ENCODE measurements around the gene DCLK1. TPM values are rescaled to one million over a fixed set of nuclear protein-coding genes. Genes with fewer than 3 reads are reported as not detected.

DCLK1 gene
- total RNA-seq, 2 experiments from 2014 or later: not detected

DNA sequence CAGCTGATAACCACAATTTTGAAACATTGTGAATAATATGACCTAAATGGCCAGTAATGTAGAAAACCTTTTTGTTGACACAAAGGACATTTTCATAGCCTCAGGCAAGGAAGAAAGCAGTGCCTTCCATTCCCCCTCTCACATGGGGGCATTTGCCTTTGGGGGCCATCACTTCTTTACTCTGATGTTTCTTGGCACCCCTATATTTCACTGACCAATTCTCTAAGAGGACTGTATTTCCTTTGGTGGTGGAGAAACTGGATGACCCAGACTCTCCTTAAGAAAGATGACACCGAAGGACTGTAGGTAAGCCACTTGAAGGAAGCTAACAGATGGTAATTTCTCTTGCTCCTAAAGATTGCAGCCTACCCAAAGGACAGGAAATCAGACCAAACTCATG is 254.6 kb downstream of the DCLK1 start:
- H3K4me1 Mint-ChIP-seq (ENCODE audit: low read depth): no peaks in the 10 kb centered on the region
- CTCF ChIA-PET: no interaction called here

DNA sequence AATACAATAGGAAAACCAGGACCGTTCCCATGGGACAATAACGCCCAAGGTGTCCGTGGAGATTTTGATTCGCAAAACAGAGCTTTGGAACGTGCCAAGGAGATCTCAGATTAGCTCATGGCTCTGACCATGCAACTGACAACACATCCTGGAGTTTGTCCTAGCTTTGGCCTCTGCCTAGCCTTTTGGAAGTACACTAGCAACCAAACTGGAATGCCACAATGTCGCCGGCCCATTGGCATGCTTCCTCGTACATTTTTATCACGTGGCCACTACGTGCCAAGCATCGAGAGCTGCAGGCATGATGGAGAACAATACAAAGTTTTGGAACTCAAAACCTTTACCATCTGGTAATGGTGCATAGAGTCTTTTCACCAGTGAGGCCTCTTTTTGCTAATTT is 256.5 kb downstream of the DCLK1 start:
- Mint-ChIP-seq H3K27me3 (no peaks in the 10 kb centered on the region), H3K4me3 (no peak overlapping the region), H3K36me3 (ENCODE audit: low read depth) (no peaks in the 10 kb centered on the region), H3K9me3 (no peaks in the 10 kb centered on the region), H3K27ac (no peak overlapping the region), H3K4me1 (ENCODE audit: low read depth) (no peaks in the 10 kb centered on the region)
- intact Hi-C loops (cut with micrococcal nuclease): no loop called here
- ChIA-PET CTCF (no interaction called here), POLR2A (interaction anchor here (0.7 kb wide), 1 partner anchor 64 kb away, joined by 3 read pairs; no protein-coding TSS in a partner anchor)
- TF ChIP-seq, protein P1, sequence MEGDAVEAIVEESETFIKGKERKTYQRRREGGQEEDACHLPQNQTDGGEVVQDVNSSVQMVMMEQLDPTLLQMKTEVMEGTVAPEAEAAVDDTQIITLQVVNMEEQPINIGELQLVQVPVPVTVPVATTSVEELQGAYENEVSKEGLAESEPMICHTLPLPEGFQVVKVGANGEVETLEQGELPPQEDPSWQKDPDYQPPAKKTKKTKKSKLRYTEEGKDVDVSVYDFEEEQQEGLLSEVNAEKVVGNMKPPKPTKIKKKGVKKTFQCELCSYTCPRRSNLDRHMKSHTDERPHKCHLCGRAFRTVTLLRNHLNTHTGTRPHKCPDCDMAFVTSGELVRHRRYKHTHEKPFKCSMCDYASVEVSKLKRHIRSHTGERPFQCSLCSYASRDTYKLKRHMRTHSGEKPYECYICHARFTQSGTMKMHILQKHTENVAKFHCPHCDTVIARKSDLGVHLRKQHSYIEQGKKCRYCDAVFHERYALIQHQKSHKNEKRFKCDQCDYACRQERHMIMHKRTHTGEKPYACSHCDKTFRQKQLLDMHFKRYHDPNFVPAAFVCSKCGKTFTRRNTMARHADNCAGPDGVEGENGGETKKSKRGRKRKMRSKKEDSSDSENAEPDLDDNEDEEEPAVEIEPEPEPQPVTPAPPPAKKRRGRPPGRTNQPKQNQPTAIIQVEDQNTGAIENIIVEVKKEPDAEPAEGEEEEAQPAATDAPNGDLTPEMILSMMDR (IDR thresholded peaks at IDR 0.05): no peak
- ATAC-seq: no peak
- no peak for DNase-seq

More for the DNA sequence above, 254.6 kb downstream of the DCLK1 start:
- Mint-ChIP-seq H3K27me3 (no peaks in the 10 kb centered on the region), H3K27ac (no peak overlapping the region), H3K36me3 (ENCODE audit: low read depth) (no peaks in the 10 kb centered on the region), H3K4me3 (no peak overlapping the region), H3K9me3 (no peaks in the 10 kb centered on the region)
- intact Hi-C loops (cut with micrococcal nuclease): no loop called here
- TF ChIP-seq, protein P1 (IDR thresholded peaks at IDR 0.05): no peak
- no peak for ATAC-seq
- DNase-seq: no peak
- POLR2A ChIA-PET: no interaction called here

DNA sequence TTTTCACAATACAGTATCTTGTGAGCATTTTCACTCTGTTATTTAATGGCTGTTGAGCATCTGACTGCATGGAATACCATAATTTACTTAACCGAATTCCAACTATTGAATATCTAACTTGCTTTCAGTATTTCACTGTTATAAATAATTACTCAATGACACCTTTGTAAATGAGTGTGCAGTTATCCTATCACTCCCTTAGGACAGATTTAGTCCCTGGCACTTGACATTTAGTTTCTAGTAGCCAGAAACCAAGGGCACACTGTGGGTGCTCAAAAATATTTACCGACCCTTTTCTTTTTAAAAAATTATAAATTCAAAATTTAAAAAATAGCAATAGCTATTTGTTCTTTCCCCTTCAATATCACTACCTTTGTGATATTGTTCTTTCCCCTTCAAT is 258.8 kb downstream of the DCLK1 start:
- H3K4me1 Mint-ChIP-seq (ENCODE audit: low read depth): no peaks in the 10 kb centered on the region
- no peaks in the 10 kb centered on the region for H3K27me3 Mint-ChIP-seq
- ATAC-seq: no peak
- no peaks in the 10 kb centered on the region for H3K36me3 Mint-ChIP-seq (ENCODE audit: low read depth)
- no peak overlapping the region for H3K27ac Mint-ChIP-seq
- DNase-seq: no peak
- no peaks in the 10 kb centered on the region for H3K9me3 Mint-ChIP-seq
- ChIA-PET POLR2A (no interaction called here), CTCF (no interaction called here)
- TF ChIP-seq, protein P1 (IDR thresholded peaks at IDR 0.05): no peak
- intact Hi-C loops (cut with micrococcal nuclease): no loop called here
- H3K4me3 Mint-ChIP-seq: no peak overlapping the region

DNA sequence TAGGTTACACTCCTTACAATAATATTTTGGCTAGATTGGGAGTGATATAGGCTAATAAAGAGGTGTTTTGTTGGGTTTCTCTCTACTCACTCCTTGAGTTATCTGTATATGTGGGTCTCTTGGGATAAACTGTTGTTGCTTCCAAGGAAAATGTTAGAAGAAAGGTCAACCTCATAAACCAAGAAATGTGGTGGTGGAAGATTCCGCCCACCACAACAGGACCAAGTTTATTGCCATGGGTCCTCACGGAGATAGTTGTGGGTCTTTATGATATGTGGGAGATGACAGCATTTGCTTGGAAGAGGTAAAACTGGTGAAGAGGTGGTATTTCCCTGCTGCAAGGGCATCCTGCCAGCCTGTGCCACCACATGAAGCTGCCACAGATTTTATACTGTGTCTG is 259.6 kb downstream of the DCLK1 start:
- no peak overlapping the region for H3K27ac Mint-ChIP-seq
- no peak overlapping the region for H3K4me3 Mint-ChIP-seq
- DNase-seq: no peak
- no peaks in the 10 kb centered on the region for H3K4me1 Mint-ChIP-seq (ENCODE audit: low read depth)
- ChIA-PET POLR2A (no interaction called here), CTCF (no interaction called here)
- intact Hi-C loops (cut with micrococcal nuclease): no loop called here
- H3K36me3 Mint-ChIP-seq (ENCODE audit: low read depth): no peaks in the 10 kb centered on the region
- H3K9me3 Mint-ChIP-seq: no peaks in the 10 kb centered on the region
- no peak for ATAC-seq
- no peaks in the 10 kb centered on the region for H3K27me3 Mint-ChIP-seq
- TF ChIP-seq, protein P1 (IDR thresholded peaks at IDR 0.05): no peak

DNA sequence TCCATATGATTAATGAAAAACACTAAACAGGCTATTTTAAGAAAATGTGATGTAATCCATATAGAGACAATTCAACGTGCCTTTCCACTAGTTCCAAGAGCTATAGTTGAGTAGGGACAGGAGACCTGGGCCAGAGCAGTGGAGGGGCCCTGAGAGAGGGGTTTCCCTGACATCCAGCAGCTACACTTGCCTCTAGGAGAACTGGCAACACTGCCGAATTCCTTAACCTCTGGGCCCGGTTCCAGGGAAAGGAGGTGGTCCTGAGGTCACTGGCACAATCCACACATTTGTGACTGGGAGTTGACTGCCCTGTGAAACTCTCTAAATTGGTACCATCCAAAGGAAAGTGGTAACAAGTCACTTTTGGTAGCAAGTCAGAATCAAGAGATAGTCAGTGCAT is 264.4 kb downstream of the DCLK1 start:
- Mint-ChIP-seq H3K27ac (no peak overlapping the region), H3K4me1 (ENCODE audit: low read depth) (no peaks in the 10 kb centered on the region)

More for the DNA sequence above, 264.4 kb downstream of the DCLK1 start:
- ATAC-seq (no peak), DNase-seq (no peak)
- H3K36me3 Mint-ChIP-seq (ENCODE audit: low read depth): no peaks in the 10 kb centered on the region
- H3K27me3 Mint-ChIP-seq: no peaks in the 10 kb centered on the region
- ChIA-PET POLR2A (no interaction called here), CTCF (no interaction called here)
- peaks cover 3% of the 10 kb centered on the region for H3K9me3 Mint-ChIP-seq
- no peak overlapping the region for H3K4me3 Mint-ChIP-seq
- intact Hi-C loops (cut with micrococcal nuclease): no loop called here
- TF ChIP-seq, protein P1 (IDR thresholded peaks at IDR 0.05): no peak

Data from activated CD8-positive, alpha-beta T cell treated with anti-CD3 and anti-CD28 coated beads for 36 hours (primary cell).